GM12878 (cell line): ENCODE measurements around the gene FAM177B. TPM values are rescaled to one million over a fixed set of nuclear protein-coding genes. Genes with fewer than 3 reads are reported as not detected.

Experiments
- ATAC-seq: fragments of 200-7000 bp; cut with Tn5 transposase; 3 replicates; pipeline ENCODE4 v1.9.1; 2020; ENCODE audit warnings: mild to moderate bottlenecking, moderate library complexity
- BruUV-seq: library from RNA; stranded (reverse); fragments of 400-500 nt; replicated peaks from 2 replicates; lab custom pipeline; 2021; lab: Mats Ljungman, UMichigan
- CTCF ChIA-PET: fragments of 300-600 bp; sonication (Branson Sonifier 250); formaldehyde crosslinking; extraction: SDS; loops from one replicate; lab custom pipeline; 2021; ENCODE audit warnings: inconsistent platforms; lab: Yijun Ruan, JAX
- POLR2A ChIA-PET: fragments of 350-600 bp; formaldehyde crosslinking; extraction: SDS; loops from one replicate; lab custom pipeline; 2021; ENCODE audit warnings: inconsistent platforms; lab: Charles Lee
- RAD21 ChIA-PET: fragments of 300-600 bp; sonication (Branson Sonifier 250); formaldehyde crosslinking; loops from one replicate; lab custom pipeline; 2023; ENCODE audit warnings: antibody characterized with exemption; ENCODE audit not compliant: unreplicated experiment; lab: Charles Lee
- SMC1A ChIA-PET: fragments of 300-600 bp; sonication (Branson Sonifier 250); formaldehyde crosslinking; loops from one replicate; lab custom pipeline; 2023; ENCODE audit not compliant: unreplicated experiment, uncharacterized antibody; lab: Charles Lee
- DNase-seq: peaks from one replicate; pipeline ENCODE4 v3.0.0-alpha.2; 2011; ENCODE audit warnings: low read depth, low spot score
- FAIRE-seq: peaks from 3 replicates; lab custom pipeline; 2011; peaks lifted over from hg19 to GRCh38; lab: Jason Lieb, UNC
- H2AFZ ChIP-seq: 2 replicates; pipeline ENCODE4 v1.6.0; 2011; ENCODE audit warnings: low read depth, low read length, control low read depth; ENCODE audit not compliant: control insufficient read depth
- H3K27ac ChIP-seq: 2 replicates; pipeline ENCODE4 v1.5.1; 2011; ENCODE audit warnings: control low read depth; ENCODE audit not compliant: control insufficient read depth, insufficient read depth
- H3K27me3 ChIP-seq, 2 experiments: replicated peaks in 1 of 2; 2 replicates each; pipeline versions ENCODE4 v1.6.0 to v1.6.1; 2011; ENCODE audit warnings: low read length in 1 of 2; ENCODE audit not compliant: control insufficient read depth in 2 of 2, insufficient read depth in 2 of 2
- H3K36me3 ChIP-seq, 2 experiments: 2 replicates each; pipeline ENCODE4 v1.5.1; 2011; ENCODE audit warnings: low read length in 1 of 2; ENCODE audit not compliant: control insufficient read depth in 2 of 2, insufficient read depth in 2 of 2
- H3K4me1 ChIP-seq: 2 replicates; pipeline ENCODE4 v1.6.1; 2011; ENCODE audit warnings: mild to moderate bottlenecking, low read length, moderate library complexity, mixed read lengths; ENCODE audit not compliant: control insufficient read depth, insufficient read depth
- H3K4me2 ChIP-seq: 2 replicates; pipeline ENCODE4 v1.6.0; 2011; ENCODE audit warnings: control low read depth; ENCODE audit not compliant: control insufficient read depth, insufficient read depth
- H3K4me3 ChIP-seq: fragments of 200-600 bp; sonication (generic); 2 replicates; pipeline ENCODE4 v1.5.1; 2016
- H3K79me2 ChIP-seq: 2 replicates; pipeline ENCODE4 v1.6.0; 2011; ENCODE audit warnings: low read length; ENCODE audit not compliant: control insufficient read depth, insufficient read depth
- H3K9ac ChIP-seq: 2 replicates; pipeline ENCODE4 v1.8.0; 2011; ENCODE audit warnings: low read length, control low read depth, mixed read lengths; ENCODE audit not compliant: control insufficient read depth, insufficient read depth
- H3K9me3 ChIP-seq: replicated peaks from 3 replicates; pipeline ENCODE4 v1.5.1; 2011; ENCODE audit warnings: mild to moderate bottlenecking, low read length; ENCODE audit not compliant: control insufficient read depth, insufficient read depth
- H4K20me1 ChIP-seq: 2 replicates; pipeline ENCODE4 v1.6.0; 2011; ENCODE audit not compliant: control insufficient read depth, insufficient read depth
- ATF7 ChIP-seq: fragments of 450-650 bp; IDR thresholded peaks from 2 replicates; pipeline ENCODE4 v1.6.1; 2016; ENCODE audit warnings: low read depth, mild to moderate bottlenecking
- DPF2 ChIP-seq: fragments of 450-650 bp; IDR thresholded peaks from 2 replicates; pipeline ENCODE4 v1.6.1; 2017; ENCODE audit warnings: mild to moderate bottlenecking
- FOS ChIP-seq: IDR thresholded peaks from 3 replicates; pipeline ENCODE4 v1.6.1; 2011; ENCODE audit warnings: borderline replicate concordance; ENCODE audit not compliant: insufficient read length; ENCODE audit errors: extremely low read depth
- IKZF1 ChIP-seq: fragments of 450-650 bp; conservative IDR thresholded peaks from 2 replicates; pipeline ENCODE4 v1.6.1; 2017; ENCODE audit warnings: antibody characterized with exemption, mild to moderate bottlenecking
- IKZF2 ChIP-seq, 2 experiments: fragments of 450-650 bp; IDR thresholded peaks; 2 replicates each; pipeline ENCODE4 v1.6.1; 2017; ENCODE audit warnings: mild to moderate bottlenecking in 2 of 2, moderate library complexity in 2 of 2
- MTA2 ChIP-seq: fragments of 450-650 bp; IDR thresholded peaks from 2 replicates; pipeline ENCODE4 v1.6.1; 2016; ENCODE audit warnings: low read depth, mild to moderate bottlenecking, moderate library complexity
- RELB ChIP-seq: fragments of 450-650 bp; IDR thresholded peaks from 2 replicates; pipeline ENCODE4 v1.6.1; 2017; ENCODE audit warnings: low read depth, mild to moderate bottlenecking, moderate library complexity
- RUNX3 ChIP-seq: IDR thresholded peaks from 2 replicates; pipeline ENCODE4 v1.6.1; 2012; ENCODE audit warnings: low read length, inconsistent platforms
- SPI1 ChIP-seq: IDR thresholded peaks from 2 replicates; pipeline ENCODE4 v1.6.1; 2011; ENCODE audit warnings: low read depth, mild to moderate bottlenecking, low read length, moderate library complexity, borderline replicate concordance; ENCODE audit not compliant: insufficient read depth
- WGBS: methylation state at CpG from one replicate; pipeline ENCODE4 v1.1.6; 2016; ENCODE audit warnings: low lambda C conversion rate; ENCODE audit not compliant: insufficient replicate concordance, insufficient coverage; ENCODE audit errors: missing lambda C conversion rate; 5-methylcytosine and 5-hydroxymethylcytosine counted together
- in situ Hi-C: fragments of 300-500 bp; cut with MboI; formaldehyde crosslinking; loops from 9 replicates; pipeline ENCODE4 v1.14.3; 2018; ENCODE audit warnings: mixed read lengths
- intact Hi-C: fragments of 100-400 bp; cut with micrococcal nuclease; formaldehyde crosslinking; loops from one replicate; pipeline ENCODE4 v1.14.2; 2022; ENCODE audit not compliant: unreplicated experiment
- polyA plus RNA-seq, 11 experiments: library from polyadenylated mRNA; depleted of rRNA in 4 of 11; unstranded in 6 of 11; stranded (reverse) in 5 of 11; fragments of >200 nt; fragmentation: Nextera tagmentation in 4 of 11; fragmentation: Illumina TruSeq in 1 of 11; extraction: Ambion mirVana in 4 of 11; extraction: Trizol in 1 of 11; gene quantifications; 1 replicate in 1 of 11; 2 replicates in 10 of 11; pipeline versions ENCODE4 v1.2.1 to v1.2.3, GENCODE V29; 2011 to 2016; ENCODE audit warnings: inconsistent platforms in 2 of 11, missing spikeins in 2 of 11, low read depth in 1 of 11
- total RNA-seq, 4 experiments: library from RNA; depleted of rRNA in 3 of 4; stranded (reverse); fragments of >200 nt in 3 of 4; fragmentation: Illumina TruSeq in 1 of 4; extraction: Trizol in 1 of 4; gene quantifications; 2 replicates each; pipeline versions ENCODE4 v1.2.1 to v1.2.3, GENCODE V29; 2013 to 2021

FAM177B gene
- total and polyA plus RNA-seq, 10 of the 15 experiments (the other 5 are each of a cell fraction or from before 2014, with no cell fraction given), result 0.06 TPM; not detected in 9

GRCh38 chr1:222767152-222767571 lies 30.2 kb downstream of the FAM177B start:
- Histone ChIP-seq H3K79me2 (no peaks in the 10 kb centered on the region), H2AFZ (no peak overlapping the region), H3K27ac (no peak overlapping the region), H3K4me1 (peaks cover 12% of the 10 kb centered on the region; the same call in 1 of the 2 replicates), H3K27me3 (no peaks in the 10 kb centered on the region), H3K9ac (no peak overlapping the region), H3K4me2 (no peak overlapping the region; the same call in 1 of the 2 replicates)
- no peak for FAIRE-seq
- intact Hi-C loops (no loop called here), in situ Hi-C loops (no loop called here)
- no peak for DNase-seq
- peak; percentile 47; the same call in 1 of the 2 replicates for TF ChIP-seq RELB
- TF ChIP-seq DPF2, result peak; percentile 35; the same call in 1 of the 2 replicates
- peak; percentile 53 for TF ChIP-seq MTA2
- TF ChIP-seq SPI1, result no peak
- TF ChIP-seq RUNX3, result 0 out of 2 replicates have a peak, but pooled peaks have one; percentile 16
- TF ChIP-seq IKZF1, result peak; percentile 82
- peak; percentile 66 to 80; a peak in 3 of 4 replicates for TF ChIP-seq IKZF2 (IDR thresholded peaks at IDR 0.05)
- TF ChIP-seq FOS, result no peak
- no peak for TF ChIP-seq ATF7
- TF ChIP-seq, all 136 proteins: peak for 6
- Histone ChIP-seq H4K20me1 (no peaks in the 10 kb centered on the region), H3K9me3 (peaks cover 6% of the 10 kb centered on the region), H3K36me3 (no peaks in the 10 kb centered on the region), H3K4me3 (no peak overlapping the region)
- WGBS, result 38% methylated on average over 5 of the region's 5 CpGs
- SMC1A ChIA-PET, result interaction anchor here (1.3 to 1.5 kb wide), 2 partner anchors 28 to 112 kb away, joined by 3 read pairs; no protein-coding TSS in a partner anchor
- no TSS peak for BruUV-seq
- POLR2A ChIA-PET, result no interaction called here
- CTCF ChIA-PET, result interaction anchor here (0.7 to 1.5 kb wide), 2 partner anchors 16 to 27 kb away, joined by 3 to 4 read pairs; no protein-coding TSS in a partner anchor
- RAD21 ChIA-PET, result interaction anchor here (0.8 kb wide), 1 partner anchor 16 kb away, joined by 4 read pairs; no protein-coding TSS in a partner anchor
- ATAC-seq, result peak; percentile 65
